B cell (primary cell): Measurements from ENCODE around the gene MYDGF.

ENCODE experiments used
- EZH2 ChIP-seq: IDR thresholded peaks from 2 replicates; pipeline ENCODE4 v1.6.1; 2012; ENCODE audit warnings: borderline replicate concordance, low read depth, mild to moderate bottlenecking, moderate library complexity, low read length; ENCODE audit not compliant: insufficient read depth, poor library complexity, severe bottlenecking
- TF ChIP-seq, protein P1 (sequence below): fragments of 200-600 bp; IDR thresholded peaks from one replicate; pipeline ENCODE4 v1.8.0; 2022; ENCODE audit warnings: antibody characterized with exemption, mild to moderate bottlenecking

DNA sequence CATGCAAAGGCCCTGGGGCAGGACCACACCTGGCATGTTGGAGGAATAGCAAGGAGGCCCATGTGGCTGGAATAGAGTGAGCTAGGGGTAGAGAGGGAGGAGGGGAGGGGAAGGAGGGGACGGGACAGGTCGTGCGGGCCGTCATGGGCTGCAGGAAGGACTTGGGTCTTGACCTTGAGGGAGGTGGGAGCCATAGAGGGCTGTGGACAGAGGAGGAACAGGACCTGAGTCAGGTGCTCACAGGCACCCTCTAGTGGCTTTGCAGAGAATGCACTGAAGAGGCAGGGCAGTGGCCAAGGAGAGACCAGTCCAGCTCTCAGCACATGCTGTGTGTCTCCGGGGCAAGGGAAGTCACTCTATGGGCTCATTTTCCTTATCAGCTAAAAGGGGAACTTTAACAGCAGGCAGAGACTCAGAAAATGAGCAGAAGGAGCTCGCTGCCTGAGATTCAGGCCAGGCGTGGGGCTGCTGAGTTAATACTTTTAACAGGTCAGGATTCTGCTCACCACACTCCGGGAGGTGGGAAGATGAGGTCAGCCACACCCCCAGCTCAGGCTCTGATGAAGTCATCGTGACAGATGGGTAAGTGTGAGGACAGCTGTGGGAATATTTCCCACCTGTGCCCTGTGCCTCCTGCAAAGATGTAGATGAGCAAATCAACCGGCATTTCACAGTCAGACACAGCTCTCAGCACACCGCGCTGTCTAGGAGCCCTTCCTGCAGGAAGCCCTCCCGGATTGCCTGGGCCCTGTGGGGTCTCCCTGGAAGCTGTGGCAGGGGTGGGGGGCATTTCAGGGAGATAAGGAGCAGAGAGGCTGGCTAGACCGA is 36.8 kb downstream of the MYDGF start:
- TF ChIP-seq, protein P1, sequence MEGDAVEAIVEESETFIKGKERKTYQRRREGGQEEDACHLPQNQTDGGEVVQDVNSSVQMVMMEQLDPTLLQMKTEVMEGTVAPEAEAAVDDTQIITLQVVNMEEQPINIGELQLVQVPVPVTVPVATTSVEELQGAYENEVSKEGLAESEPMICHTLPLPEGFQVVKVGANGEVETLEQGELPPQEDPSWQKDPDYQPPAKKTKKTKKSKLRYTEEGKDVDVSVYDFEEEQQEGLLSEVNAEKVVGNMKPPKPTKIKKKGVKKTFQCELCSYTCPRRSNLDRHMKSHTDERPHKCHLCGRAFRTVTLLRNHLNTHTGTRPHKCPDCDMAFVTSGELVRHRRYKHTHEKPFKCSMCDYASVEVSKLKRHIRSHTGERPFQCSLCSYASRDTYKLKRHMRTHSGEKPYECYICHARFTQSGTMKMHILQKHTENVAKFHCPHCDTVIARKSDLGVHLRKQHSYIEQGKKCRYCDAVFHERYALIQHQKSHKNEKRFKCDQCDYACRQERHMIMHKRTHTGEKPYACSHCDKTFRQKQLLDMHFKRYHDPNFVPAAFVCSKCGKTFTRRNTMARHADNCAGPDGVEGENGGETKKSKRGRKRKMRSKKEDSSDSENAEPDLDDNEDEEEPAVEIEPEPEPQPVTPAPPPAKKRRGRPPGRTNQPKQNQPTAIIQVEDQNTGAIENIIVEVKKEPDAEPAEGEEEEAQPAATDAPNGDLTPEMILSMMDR, result peak; percentile 79
- no peak for TF ChIP-seq EZH2
